ENCODE results near the gene LDLRAP1.

The LDLRAP1 gene

GRCh38 chr1:25566176-25566729 is 22.8 kb downstream of the LDLRAP1 start:
- DNase-seq = no peak
- H3K4me3 ChIP-seq (ENCODE audit: low read depth, low read length) = no peak overlapping the region
- no peaks in the 10 kb centered on the region for H3K9me3 ChIP-seq
- H3K4me1 ChIP-seq = no peaks in the 10 kb centered on the region
- H3K36me3 ChIP-seq = no peaks in the 10 kb centered on the region
- H3K27me3 ChIP-seq = no peaks in the 10 kb centered on the region
- TF ChIP-seq CTCF (IDR thresholded peaks at IDR 0.05; ENCODE audit: low read depth, low read length) = no peak

GRCh38 chr1:25566730-25567341 is 23.4 kb downstream of the LDLRAP1 start:
- H3K27me3 ChIP-seq = no peaks in the 10 kb centered on the region
- H3K36me3 ChIP-seq = no peaks in the 10 kb centered on the region
- no peak for DNase-seq
- TF ChIP-seq CTCF (IDR thresholded peaks at IDR 0.05; ENCODE audit: low read depth, low read length) = no peak
- H3K9me3 ChIP-seq = no peaks in the 10 kb centered on the region
- H3K4me3 ChIP-seq (ENCODE audit: low read depth, low read length) = no peak overlapping the region
- no peaks in the 10 kb centered on the region for H3K4me1 ChIP-seq

- H3K4me1 ChIP-seq = no peaks in the 10 kb centered on the region
- no peak for DNase-seq
- no peaks in the 10 kb centered on the region for H3K27me3 ChIP-seq
- H3K4me3 ChIP-seq (ENCODE audit: low read depth, low read length) = no peak overlapping the region
- H3K36me3 ChIP-seq = no peaks in the 10 kb centered on the region
- TF ChIP-seq CTCF (IDR thresholded peaks at IDR 0.05; ENCODE audit: low read depth, low read length) = no peak
- H3K9me3 ChIP-seq = no peaks in the 10 kb centered on the region
Observed at GRCh38 chr1:25567710-25568089, 24.3 kb downstream of the LDLRAP1 start.

GRCh38 chr1:25568090-25568833 is 24.9 kb downstream of the LDLRAP1 start:
- Histone ChIP-seq H3K9me3 (no peaks in the 10 kb centered on the region), H3K4me3 (ENCODE audit: low read depth, low read length) (no peak overlapping the region), H3K36me3 (no peaks in the 10 kb centered on the region), H3K27me3 (no peaks in the 10 kb centered on the region), H3K4me1 (no peaks in the 10 kb centered on the region)
- no peak for DNase-seq
- TF ChIP-seq CTCF (IDR thresholded peaks at IDR 0.05; ENCODE audit: low read depth, low read length) = no peak

- Histone ChIP-seq H3K4me3 (ENCODE audit: low read depth, low read length) (no peak overlapping the region), H3K9me3 (no peaks in the 10 kb centered on the region), H3K4me1 (no peaks in the 10 kb centered on the region), H3K36me3 (no peaks in the 10 kb centered on the region), H3K27me3 (no peaks in the 10 kb centered on the region)
- no peak for TF ChIP-seq CTCF (IDR thresholded peaks at IDR 0.05; ENCODE audit: low read depth, low read length)
- DNase-seq = peak; percentile 31
Observed at GRCh38 chr1:25568834-25569596, 25.6 kb downstream of the LDLRAP1 start.
